Measurements from ENCODE around the gene CUZD1.
"Not testable (repeated sequence)": the region's sequence is repeated elsewhere in the genome, so short reads cannot be mapped to it uniquely, and the experiment has no call there.

Gene CUZD1, protein sequence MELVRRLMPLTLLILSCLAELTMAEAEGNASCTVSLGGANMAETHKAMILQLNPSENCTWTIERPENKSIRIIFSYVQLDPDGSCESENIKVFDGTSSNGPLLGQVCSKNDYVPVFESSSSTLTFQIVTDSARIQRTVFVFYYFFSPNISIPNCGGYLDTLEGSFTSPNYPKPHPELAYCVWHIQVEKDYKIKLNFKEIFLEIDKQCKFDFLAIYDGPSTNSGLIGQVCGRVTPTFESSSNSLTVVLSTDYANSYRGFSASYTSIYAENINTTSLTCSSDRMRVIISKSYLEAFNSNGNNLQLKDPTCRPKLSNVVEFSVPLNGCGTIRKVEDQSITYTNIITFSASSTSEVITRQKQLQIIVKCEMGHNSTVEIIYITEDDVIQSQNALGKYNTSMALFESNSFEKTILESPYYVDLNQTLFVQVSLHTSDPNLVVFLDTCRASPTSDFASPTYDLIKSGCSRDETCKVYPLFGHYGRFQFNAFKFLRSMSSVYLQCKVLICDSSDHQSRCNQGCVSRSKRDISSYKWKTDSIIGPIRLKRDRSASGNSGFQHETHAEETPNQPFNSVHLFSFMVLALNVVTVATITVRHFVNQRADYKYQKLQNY
- 0 to 0.20 (median 0.03) reads per million in 18 experiments for total RNA-seq

GRCh38 chr10:122845783-122846332 lies at the start of gene CUZD1:
TSS of gene CUZD1 (minus strand) at chr10:122845857. CDS start at chr10:122845843, 14 bp downstream.
- DNase-seq: no peak

DNA sequence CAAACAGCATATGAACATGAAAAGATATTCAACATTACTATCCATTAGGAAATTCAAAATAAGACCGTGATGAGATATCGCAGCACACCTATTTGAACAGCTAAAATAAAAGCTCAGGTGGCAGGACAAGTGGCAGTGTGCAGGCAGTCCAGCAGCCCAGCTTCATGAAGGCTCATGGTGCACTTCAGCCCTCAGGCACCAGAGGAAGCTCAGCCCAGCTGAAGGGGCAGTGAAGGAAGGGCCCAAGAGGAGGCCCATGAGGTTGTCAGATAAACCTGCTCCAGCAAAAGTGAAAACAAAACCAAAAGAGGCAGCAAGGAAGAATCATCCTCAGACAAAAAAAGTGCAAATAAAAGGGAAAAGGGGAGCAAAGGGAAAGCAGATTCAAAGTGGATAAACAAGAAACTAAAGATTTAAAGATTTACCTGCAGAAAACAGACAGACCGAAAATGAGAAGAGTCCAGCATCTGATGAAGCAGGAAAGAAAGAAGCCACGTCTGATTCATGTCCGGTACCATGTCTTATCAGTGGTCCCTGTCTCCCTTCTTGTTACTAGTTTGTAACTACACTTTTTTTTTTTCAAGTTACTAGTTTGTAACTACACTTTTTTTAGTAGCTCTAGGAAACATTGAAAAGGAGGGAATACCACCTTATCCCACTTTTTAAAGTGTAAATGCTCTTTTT lies 48.7 kb upstream of the CUZD1 start:
- no peak for DNase-seq

DNA sequence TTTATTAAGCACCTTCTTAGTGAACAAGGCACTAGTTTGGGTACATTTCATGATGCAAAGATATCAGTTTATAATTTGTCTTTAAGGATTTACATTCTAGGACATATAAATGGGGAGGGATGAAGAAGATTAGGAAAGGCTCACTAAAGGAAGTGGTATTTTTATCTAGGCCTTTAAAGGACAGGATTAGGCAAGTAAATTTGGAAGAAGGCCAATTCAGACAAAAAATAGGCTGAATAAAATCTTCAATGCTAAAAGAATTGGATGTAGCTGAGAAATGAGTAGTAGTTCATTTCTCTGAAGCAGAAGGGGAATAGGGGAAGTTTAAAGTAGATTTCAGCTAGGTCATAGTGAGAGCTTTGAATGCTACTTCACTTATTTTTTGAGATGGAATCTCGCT lies 38.5 kb upstream of the CUZD1 start:
- no peak for DNase-seq

DNA sequence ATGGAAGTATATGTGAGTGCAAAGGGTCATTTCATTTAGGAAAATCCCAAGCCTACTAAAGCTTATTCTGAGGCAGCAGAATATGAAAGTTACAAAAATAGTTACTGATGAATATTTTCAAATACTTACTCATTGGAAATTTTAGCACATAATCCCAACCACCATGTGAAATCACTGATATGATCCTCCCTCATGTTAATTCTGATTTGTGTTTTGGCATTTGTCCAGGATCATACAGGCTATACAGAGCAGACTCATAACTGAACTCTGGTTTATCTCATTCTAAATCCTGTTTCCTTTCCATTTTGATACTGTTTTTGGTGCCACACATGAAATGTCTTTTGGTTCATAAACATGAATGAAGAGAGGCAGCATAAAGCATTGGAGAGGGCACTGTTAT lies 37.1 kb upstream of the CUZD1 start:
- no peak for DNase-seq

DNA sequence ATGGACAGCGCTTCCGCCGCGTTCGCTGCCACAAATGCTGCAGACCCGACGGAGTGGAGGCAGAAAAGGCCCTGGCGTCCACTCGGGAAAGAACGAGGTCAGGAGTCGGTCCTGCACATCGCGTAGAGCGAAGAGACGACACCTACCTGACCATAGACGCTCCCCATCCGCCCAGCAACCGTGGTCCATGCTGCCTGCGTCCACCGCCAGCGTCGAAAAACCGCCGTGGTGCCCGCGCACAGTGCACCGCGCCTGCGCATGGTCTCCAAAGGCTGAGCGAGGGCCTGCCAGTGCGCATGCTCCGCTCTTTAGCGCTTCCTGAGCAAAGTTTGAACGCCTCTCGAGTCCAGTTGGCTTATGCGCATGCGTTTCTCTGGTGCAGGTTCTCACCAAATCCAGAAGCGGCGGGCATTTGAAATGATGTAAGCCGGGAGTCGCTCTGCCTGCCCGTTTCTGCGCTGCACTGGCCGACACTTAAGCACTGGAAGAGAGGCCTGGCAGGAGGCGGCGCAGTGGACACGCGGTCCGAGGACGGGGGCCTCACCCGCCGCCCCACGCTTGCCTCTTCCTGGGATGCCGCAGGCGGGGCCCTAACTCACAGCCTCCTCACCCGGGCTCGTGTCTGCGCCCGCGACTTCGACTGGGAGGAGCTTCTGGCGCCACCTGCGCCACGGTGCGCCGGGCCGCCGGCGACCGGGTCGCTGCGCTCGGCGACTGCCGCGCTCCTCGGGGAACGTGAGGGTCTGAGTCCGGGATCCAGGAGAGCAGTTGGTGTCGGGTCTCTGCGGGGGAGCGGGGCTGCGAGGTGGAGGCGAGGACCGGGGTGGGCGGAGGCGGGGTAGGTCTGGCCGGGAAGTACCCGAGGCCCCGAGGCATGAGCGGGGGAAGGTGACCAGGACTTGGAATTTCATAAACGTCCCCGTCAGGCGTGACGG lies 33.9 kb upstream of the CUZD1 start, which contains the start of gene FAM24B:
Gene FAM24B, minus strand, starts transcription at position 243 of the 935 bp plus-strand sequence. CDS start 29,066 bp downstream, outside the sequence.
- peak; percentile 95 to 96 for DNase-seq

- peak; percentile 18 to 23 for DNase-seq
Observed at GRCh38 chr10:122878799-122879338, 33.2 kb upstream of the CUZD1 start.

GRCh38 chr10:122877264-122877663 lies 31.6 kb upstream of the CUZD1 start:
- peak in 1 of 2 donors; percentile 2 for DNase-seq

DNA sequence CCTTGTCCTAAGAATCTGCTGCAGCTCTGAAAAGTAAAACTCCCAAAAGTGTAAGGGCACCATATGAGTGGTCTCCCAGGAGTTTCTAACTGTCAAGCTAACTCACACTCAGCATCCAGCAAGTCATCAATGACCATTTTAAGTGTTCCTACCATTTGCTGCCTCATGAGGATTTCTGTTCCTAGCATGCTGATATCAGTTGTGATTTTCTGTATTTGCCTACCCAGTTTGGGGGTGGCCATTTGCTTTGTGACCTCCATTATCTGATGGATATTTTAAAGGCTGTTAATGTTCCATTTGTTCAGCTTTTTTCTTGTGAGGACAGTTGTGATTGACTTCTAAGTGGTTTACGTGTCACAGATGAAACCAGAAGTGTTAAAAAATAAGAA lies 30.8 kb upstream of the CUZD1 start:
- no peak for DNase-seq

GRCh38 chr10:122875843-122876466 lies 30.3 kb upstream of the CUZD1 start:
- DNase-seq: no peak

DNA sequence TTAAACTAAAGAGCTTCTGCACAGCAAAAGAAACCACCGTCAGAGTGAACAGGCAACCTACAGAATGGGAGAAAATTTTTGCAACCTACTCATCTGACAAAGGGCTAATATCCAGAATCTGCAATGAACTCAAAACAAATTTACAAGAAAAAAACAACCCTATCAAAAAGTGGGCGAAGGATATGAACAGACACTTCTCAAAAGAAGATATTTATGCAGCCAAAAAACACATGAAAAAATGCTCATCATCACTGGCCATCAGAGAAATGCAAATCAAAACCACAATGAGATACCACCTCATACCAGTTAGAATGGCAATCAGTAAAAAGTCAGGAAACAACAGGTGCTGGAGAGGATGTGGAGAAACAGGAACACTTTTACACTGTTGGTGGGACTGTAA lies 26.3 kb upstream of the CUZD1 start:
- DNase-seq: not testable (repeated sequence)

DNA sequence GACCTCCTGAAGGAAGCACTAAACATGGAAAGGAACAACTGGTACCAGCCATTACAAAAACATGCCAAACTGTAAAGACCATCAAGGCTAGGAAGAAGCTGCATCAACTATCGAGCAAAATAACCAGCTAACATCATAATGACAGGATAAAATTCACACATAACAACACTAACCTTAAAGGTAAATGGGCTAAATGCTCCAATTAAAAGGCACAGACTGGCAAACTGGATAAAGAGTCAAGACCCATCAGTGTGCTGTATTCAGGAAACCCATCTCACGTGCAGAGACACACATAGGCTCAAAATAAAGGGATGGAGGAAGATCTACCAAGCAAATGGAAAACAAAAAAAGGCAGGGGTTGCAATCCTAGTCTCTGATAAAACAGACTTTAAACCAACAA lies 23.1 kb upstream of the CUZD1 start:
- not testable (repeated sequence) for DNase-seq

DNA sequence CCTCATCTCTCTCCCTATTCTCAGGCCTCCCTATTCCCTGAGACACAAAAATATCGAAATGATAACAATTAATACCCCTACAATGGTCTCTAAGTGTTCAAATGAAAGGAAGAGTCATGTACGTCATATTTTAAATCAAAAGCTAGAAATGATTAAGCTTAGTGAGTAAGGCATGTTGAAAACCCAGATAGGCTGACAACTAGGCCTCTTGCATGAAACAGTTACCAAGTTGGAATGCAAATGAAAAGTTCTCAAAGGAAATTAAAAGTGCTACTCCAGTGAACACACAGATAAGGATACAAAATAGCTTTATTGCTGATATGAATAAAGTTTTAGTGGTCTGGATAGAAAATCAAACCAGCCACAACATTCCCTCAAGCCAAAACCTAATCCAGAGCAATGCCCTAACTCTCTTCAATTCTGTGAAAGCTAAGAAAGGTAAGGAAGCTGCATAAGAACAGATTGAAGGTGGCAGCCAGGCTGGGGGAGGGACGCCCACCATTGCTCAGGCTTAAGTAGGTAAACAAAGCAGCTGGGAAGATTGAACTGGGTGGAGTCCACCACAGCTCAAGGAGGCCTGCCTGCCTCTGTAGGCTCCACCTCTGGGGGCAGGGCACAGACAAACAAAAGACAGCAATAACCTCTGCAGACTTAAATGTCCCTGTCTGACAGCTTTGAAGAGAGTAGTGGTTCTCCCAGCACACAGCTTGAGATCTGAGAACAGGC lies 21.3 kb upstream of the CUZD1 start:
- DNase-seq: not testable (repeated sequence)

DNA sequence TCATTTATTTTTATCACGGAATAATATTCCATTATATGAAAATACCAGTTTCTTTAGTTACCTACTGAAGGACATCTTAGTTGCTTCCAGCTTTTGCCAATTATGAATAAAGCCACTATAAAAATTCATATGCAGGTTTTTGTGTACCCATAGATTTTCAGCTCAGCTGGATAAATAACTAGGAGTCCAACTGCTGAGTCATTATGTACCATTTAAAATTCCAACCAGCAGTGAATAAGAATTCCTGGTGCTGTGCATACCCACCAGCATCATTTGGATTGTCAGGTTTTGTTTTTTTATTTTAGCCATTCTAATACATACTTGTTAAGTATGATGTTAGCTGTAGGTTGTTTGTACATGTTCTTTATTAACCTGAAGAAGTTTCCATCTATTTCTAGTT lies 19.2 kb upstream of the CUZD1 start:
- DNase-seq: no peak

DNA sequence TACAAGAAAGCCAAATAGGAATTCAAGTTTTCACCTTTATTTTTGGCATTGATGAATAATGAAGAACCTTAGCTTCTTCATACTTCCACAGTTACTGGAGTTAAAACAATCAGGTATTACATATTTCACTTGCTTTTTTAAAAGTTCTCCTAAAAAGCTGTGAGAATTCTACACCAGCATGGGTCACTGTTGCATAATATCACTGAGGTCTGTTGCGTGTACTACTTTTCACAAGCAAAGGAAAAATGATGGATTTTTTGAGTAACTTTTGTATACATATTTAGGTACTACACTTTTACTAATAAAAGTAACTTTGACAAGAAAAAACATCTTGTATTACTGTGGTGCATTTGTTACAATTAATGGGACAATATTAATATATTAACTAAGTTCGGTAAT lies 18.5 kb upstream of the CUZD1 start:
- no peak for DNase-seq

- DNase-seq: no peak
Observed at GRCh38 chr10:122863216-122864193, 17.8 kb upstream of the CUZD1 start.

- no peak for DNase-seq
Observed at GRCh38 chr10:122861711-122862161, 16.1 kb upstream of the CUZD1 start.

DNA sequence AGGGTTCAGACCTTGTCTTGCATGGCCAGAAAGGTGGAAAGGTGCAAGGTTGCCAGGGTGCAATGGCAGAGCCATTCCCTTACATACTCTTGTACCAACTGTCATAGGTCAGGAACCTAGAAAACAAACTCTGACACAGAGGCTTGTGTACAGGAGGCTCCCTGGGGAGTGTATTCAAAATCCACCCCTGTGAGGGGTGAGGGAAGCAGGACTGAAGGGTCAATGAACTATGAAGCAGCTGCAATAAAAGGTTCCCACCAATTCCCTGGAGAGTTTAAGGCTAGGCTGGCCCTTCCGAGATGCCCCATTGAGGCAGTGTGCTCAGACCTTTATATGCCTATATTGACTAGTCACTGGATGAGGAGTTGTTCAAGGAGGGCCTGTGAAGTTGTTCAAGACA lies 13.9 kb upstream of the CUZD1 start:
- DNase-seq: no peak

GRCh38 chr10:122858042-122858441 lies 12.4 kb upstream of the CUZD1 start:
- DNase-seq: not testable (repeated sequence)

DNA sequence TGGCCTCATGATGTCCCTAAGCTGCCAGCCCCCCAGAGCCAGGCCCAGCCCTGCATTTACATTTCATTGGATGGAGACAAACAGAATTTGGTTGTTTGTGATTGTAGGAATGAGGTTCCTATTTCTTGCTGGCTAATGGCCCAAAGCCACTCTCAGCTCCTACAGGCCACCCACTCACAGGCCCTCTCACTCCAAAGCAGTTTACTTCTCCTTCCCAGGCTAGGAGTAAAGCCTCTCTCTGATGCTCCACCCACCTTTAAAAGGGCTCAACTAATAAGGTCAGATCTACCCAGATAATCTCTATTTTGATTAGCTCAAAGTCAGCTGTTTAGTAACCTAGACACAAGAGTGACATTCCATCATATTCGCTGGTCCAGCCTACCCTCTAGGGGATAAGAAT lies 11.2 kb upstream of the CUZD1 start:
- DNase-seq: peak; percentile 58 to 73

Data from inflammatory macrophage (primary cell).